ENCODE measurements around the gene UVSSA. TPM values are rescaled to one million over a fixed set of nuclear protein-coding genes. Genes with fewer than 3 reads are reported as not detected.

The UVSSA gene
- total RNA-seq, 1 experiment from 2014 or later, result 40.4 TPM

DNA sequence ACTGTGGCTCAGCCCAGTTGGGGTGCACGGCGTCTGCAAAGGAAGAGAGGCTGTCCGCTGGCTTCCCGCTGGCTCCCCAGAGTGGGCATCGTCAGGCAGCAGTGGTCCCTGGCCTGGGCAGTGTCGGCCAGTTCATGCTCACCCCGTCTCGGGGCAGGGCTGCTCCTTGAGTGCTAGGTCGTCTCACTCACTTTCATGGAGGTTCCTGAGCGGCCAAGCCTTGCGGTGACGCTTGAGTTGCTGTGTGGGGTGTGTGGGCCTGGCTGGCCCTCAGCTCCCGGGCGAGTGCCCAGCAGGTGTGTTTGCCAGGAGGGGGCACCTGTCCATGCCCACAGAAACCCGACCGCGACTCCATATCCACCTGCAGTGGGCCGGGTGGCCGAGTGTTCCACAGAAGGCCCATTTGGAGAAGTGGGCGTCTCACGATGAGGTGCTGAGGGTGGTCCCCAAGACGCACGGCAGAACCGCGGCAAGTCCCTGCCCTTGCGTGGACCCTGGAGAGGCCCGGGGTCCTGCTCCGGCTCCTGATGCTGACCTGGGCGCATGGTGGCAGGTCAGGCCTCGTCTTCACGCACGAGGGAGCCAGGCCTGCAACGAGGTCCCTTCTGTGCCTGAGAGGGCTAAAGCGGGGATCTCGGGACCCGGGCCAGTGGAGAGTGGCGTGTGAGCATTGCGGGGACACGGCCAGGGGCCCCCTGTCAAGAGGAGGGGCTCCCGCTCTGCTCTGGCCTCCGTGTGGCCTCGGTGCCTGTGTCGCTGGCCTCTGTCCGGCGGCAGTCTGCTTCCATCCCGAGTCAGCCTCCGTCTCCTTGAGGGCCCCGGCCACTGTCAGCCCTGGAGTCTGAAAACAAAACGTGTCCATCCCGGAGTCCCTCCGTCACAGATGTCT is 18.5 kb upstream of the UVSSA start:
- no peak for ATAC-seq
- ChIA-PET POLR2A (no interaction called here), CTCF (interaction anchor here (1.7 to 1.8 kb wide), 2 partner anchors 10 kb away, joined by 6 read pairs; no protein-coding TSS in a partner anchor)
- DNase-seq (ENCODE audit: low spot score), result no peak
- no peak overlapping the region for H3K27ac Mint-ChIP-seq
- H3K9me3 Mint-ChIP-seq, result no peaks in the 10 kb centered on the region
- H3K4me1 Mint-ChIP-seq, result no peaks in the 10 kb centered on the region
- TF ChIP-seq NFYB (CRISPR knock-in tag; conservative IDR thresholded peaks at IDR 0.05; ENCODE audit: low read depth), result no peak
- TF ChIP-seq FOXK1 (CRISPR knock-in tag; IDR thresholded peaks at IDR 0.05), result no peak
- no peak overlapping the region for H3K4me3 Mint-ChIP-seq
- peaks cover 9% of the 10 kb centered on the region for H3K36me3 Mint-ChIP-seq
- no peaks in the 10 kb centered on the region for H3K27me3 Mint-ChIP-seq (ENCODE audit: low read depth)

DNA sequence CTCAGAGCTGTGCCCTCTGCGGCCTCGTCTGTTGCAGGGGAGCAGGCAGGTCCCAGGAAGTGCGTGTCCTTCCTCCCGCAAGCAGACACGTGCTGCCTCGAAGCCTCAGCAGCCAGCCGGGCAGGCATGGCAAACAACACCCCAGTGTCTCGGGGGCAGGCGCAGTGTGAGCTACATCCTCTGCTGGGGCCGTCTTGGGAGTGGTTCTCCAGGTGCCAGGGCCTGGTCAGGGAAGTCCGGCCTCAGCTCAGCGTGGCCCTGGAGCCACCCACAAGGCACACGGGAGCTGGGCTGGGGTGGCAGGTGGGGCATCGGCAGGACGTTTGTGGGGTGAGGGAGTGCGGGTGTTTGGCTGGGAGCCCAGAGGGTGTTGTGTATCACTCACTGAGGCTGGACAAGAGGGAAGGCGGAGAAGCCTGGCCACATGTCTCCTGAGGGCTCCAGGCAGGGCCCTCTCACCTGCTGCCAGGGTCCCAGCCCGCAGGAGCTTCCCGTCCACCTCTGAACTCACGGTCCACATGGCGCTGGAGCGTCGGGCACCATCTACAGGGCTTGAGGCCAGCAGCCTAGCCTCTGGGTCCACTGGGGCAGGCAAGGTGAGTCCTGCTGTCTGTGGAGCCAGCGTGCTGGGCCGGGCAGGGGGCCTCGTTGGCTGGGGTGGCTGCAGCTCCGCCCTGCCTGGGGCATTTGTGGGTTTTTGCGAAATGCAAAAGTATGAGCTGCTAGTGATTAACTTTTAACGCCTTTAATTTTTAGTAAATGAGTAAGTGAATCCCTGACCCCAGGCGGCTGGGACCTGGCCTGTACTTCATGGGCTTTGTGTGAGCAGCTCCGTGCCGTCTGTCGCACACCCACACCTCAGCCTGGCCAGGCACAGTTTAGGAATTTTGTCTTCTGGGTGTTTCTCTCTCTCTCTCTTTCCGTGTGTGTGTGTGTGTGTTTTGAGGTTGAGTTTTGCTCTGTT is 17.3 kb upstream of the UVSSA start:
- no peak for DNase-seq (ENCODE audit: low spot score)
- H3K4me3 Mint-ChIP-seq, result no peak overlapping the region
- peaks cover 14% of the 10 kb centered on the region for H3K36me3 Mint-ChIP-seq
- POLR2A ChIA-PET, result no interaction called here
- no peak for ATAC-seq
- H3K27ac Mint-ChIP-seq, result no peak overlapping the region
- CTCF ChIA-PET, result interaction anchor here (0.8 to 1.7 kb wide), 3 partner anchors 11 to 199 kb away, joined by 3 to 6 read pairs (median 3); no protein-coding TSS in a partner anchor
- no peaks in the 10 kb centered on the region for H3K4me1 Mint-ChIP-seq
- no peaks in the 10 kb centered on the region for H3K9me3 Mint-ChIP-seq
- TF ChIP-seq ZNF138 (CRISPR knock-in tag; conservative IDR thresholded peaks at IDR 0.05), result no peak
- no peak for TF ChIP-seq IRF1 (CRISPR knock-in tag; IDR thresholded peaks at IDR 0.05)
- no peak for TF ChIP-seq ZBTB43 (CRISPR knock-in tag; IDR thresholded peaks at IDR 0.05)
- TF ChIP-seq ELF4 (CRISPR knock-in tag; IDR thresholded peaks at IDR 0.05; ENCODE audit: low read depth), result no peak
- no peak for TF ChIP-seq IRF2 (CRISPR knock-in tag; IDR thresholded peaks at IDR 0.05; ENCODE audit: borderline replicate concordance, low read depth)
- TF ChIP-seq ESRRA (CRISPR knock-in tag; IDR thresholded peaks at IDR 0.05; ENCODE audit: borderline replicate concordance), result no peak
- TF ChIP-seq E2F1 (CRISPR knock-in tag; IDR thresholded peaks at IDR 0.05), result no peak
- no peak for TF ChIP-seq ATF6 (CRISPR knock-in tag; IDR thresholded peaks at IDR 0.05)
- no peaks in the 10 kb centered on the region for H3K27me3 Mint-ChIP-seq (ENCODE audit: low read depth)

- H3K36me3 Mint-ChIP-seq, result peaks cover 19% of the 10 kb centered on the region
- ATAC-seq (no peak), DNase-seq (ENCODE audit: low spot score) (no peak)
- no peaks in the 10 kb centered on the region for H3K27me3 Mint-ChIP-seq (ENCODE audit: low read depth)
- peak overlapping the region; percentile 49 for H3K27ac Mint-ChIP-seq
- ChIA-PET POLR2A (no interaction called here), CTCF (interaction anchor here (0.8 kb wide), 1 partner anchor 21 kb away, joined by 3 read pairs; no protein-coding TSS in a partner anchor)
- no peaks in the 10 kb centered on the region for H3K4me1 Mint-ChIP-seq
- no peak overlapping the region for H3K4me3 Mint-ChIP-seq
- no peaks in the 10 kb centered on the region for H3K9me3 Mint-ChIP-seq
- TF ChIP-seq RELA (CRISPR knock-in tag; IDR thresholded peaks at IDR 0.05; ENCODE audit: borderline replicate concordance) (no peak), IRF1 (CRISPR knock-in tag; IDR thresholded peaks at IDR 0.05) (no peak), ZNF232 (CRISPR knock-in tag; IDR thresholded peaks at IDR 0.05) (no peak), CDX4 (CRISPR knock-in tag; IDR thresholded peaks at IDR 0.05; ENCODE audit: borderline replicate concordance) (no peak), ELF4 (CRISPR knock-in tag; IDR thresholded peaks at IDR 0.05; ENCODE audit: low read depth) (no peak), FOXP4 (CRISPR knock-in tag; IDR thresholded peaks at IDR 0.05) (no peak)
Observed at GRCh38 chr4:1330761-1331590, 16.0 kb upstream of the UVSSA start.
